LNCaP clone FGC (cell line): ENCODE measurements around the gene NAP1L4.
A peak's percentile ranks its signal among the peaks of the same experiment; 100 is the strongest.
"Not testable (repeated sequence)": the region's sequence is repeated elsewhere in the genome, so short reads cannot be mapped to it uniquely, and the experiment has no call there.

Experiments
- DNase-seq: peaks from one replicate; pipeline ENCODE4 v3.0.0-alpha.2; 2011; ENCODE audit warnings: low read depth
- H3K4me3 ChIP-seq: 2 replicates; pipeline ENCODE4 v1.5.1; 2011; ENCODE audit warnings: mild to moderate bottlenecking, low read depth, low read length, control low read depth
- CTCF ChIP-seq: IDR thresholded peaks from 2 replicates; pipeline ENCODE4 v1.5.1; 2012; ENCODE audit warnings: mild to moderate bottlenecking; ENCODE audit not compliant: control insufficient read depth, insufficient read depth; ENCODE audit errors: extremely low read depth

Gene NAP1L4

DNA sequence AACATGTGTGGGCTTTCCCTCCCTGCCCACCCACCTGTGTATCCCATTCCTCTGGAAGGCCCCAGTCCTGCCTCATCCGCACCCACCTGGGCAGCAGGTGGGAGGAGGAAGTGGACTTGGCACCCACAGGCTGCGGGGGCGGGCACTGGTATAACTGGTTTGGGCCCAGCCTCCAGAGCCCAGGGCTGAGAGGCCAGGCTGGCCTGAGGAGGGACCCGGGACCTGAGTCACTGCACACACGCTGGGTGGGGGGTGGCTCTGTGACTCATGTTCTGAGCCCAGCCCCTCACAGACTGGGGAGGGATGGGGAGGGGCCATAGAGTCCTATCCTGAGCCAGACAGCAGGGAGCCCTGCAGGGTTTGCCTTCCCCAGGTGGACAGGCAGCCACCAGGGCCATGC lies 79.6 kb downstream of the NAP1L4 start:
- peak; percentile 88 for DNase-seq
- TF ChIP-seq CTCF = no peak

GRCh38 chr11:2911785-2912391 lies 80.2 kb downstream of the NAP1L4 start:
- H3K4me3 ChIP-seq = no peak overlapping the region
- no peak for DNase-seq
- no peak for TF ChIP-seq CTCF

More for the DNA sequence above, 79.6 kb downstream of the NAP1L4 start:
- peak overlapping the region; percentile 22; the same call in 1 of the 2 replicates for H3K4me3 ChIP-seq

GRCh38 chr11:2911088-2911784 lies 80.9 kb downstream of the NAP1L4 start:
- no peak overlapping the region for H3K4me3 ChIP-seq
- TF ChIP-seq CTCF = no peak
- no peak for DNase-seq

- TF ChIP-seq CTCF = no peak
- DNase-seq = no peak
- no peak overlapping the region for H3K4me3 ChIP-seq
Measured at GRCh38 chr11:2910401-2910955, 81.7 kb downstream of the NAP1L4 start.

DNA sequence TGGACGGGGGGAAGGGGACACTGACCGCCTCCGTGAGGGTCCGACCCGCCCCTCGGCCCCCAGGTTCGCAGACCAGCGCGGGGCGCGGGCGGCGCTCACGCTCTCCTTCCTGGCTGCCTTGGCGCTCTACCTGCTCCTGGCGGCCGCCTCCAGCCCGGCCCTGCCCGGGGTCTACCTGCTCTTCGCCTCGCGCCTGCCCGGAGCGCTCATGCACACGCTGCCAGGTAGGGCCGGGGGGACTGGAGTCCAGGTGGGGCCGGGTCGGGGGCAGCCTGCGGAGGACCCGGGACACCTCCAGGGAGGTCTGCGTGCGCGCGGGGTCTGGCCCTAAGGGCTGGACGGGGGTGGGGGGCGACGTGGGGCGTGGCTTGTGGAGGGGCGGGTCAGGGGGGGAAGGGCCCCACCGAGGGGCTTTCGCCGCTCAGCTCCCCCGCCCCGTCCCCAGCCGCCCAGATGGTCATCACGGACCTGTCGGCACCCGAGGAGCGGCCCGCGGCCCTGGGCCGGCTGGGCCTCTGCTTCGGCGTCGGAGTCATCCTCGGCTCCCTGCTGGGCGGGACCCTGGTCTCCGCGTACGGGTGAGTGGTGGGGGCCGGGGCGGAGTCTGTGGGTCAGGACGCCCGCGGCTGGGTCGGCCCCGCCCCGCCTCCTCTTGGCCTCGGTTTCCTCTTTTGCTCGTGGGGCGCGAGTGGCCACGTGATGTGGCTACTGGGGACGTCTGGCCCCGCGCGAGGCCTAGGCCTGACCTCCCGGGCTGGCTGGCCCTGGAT lies 82.8 kb downstream of the NAP1L4 start:
- TF ChIP-seq CTCF = no peak
- H3K4me3 ChIP-seq = no peak overlapping the region
- no peak for DNase-seq

DNA sequence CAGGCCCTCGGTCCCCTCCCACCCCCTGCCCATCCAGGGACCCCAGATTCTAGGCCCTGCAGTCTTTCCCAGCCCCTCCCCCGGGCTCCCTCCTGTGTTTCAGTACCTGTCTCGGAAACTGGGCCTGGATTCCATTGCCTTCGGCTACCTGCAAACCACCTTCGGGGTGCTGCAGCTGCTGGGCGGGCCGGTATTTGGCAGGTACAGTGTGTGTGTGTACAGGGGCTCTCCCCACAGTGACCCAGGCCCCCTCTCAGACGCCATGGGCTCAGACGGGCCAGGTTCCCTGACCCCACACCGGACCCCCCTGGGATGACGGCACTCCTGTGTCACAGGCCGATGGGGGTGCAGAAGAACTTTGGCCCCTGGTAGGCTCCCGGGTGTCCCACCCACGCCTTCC lies 84.0 kb downstream of the NAP1L4 start:
- TF ChIP-seq CTCF = no peak
- no peak overlapping the region for H3K4me3 ChIP-seq
- no peak for DNase-seq

GRCh38 chr11:2905299-2905698 lies 86.8 kb downstream of the NAP1L4 start:
- not testable (repeated sequence) for H3K4me3 ChIP-seq, DNase-seq
